ENCODE measurements around the gene GKAP1.

Gene GKAP1

GRCh38 chr9:83699615-83700014 is 118.0 kb downstream of the GKAP1 start:
- TF ChIP-seq CTCF (IDR thresholded peaks at IDR 0.05; ENCODE audit: borderline replicate concordance, extremely low read depth, low read length, poor library complexity, severe bottlenecking): no peak
- no peak for TF ChIP-seq EZH2 (IDR thresholded peaks at IDR 0.05; ENCODE audit: borderline replicate concordance, low read depth, low read length, severe bottlenecking)
- no peaks in the 10 kb centered on the region for H3K36me3 ChIP-seq (ENCODE audit: insufficient read depth, low read length)
- ATAC-seq (ENCODE audit: insufficient read depth, low read depth) (no peak), DNase-seq (no peak)
- H3K4me3 ChIP-seq (ENCODE audit: low read depth in 1 of 2, low read length in 2 of 2): no peak overlapping the region
- H2AFZ ChIP-seq (ENCODE audit: low read depth, low read length): no peak overlapping the region
- no peak overlapping the region for H3K9ac ChIP-seq (ENCODE audit: low read depth, low read length)
- peaks cover 15% of the 10 kb centered on the region; the same call in 1 of the 2 replicates for H3K4me1 ChIP-seq (ENCODE audit: insufficient read depth, low read length)
- H3K79me2 ChIP-seq (ENCODE audit: insufficient read depth, low read length): peaks cover 100% of the 10 kb centered on the region
- H3K9me3 ChIP-seq (ENCODE audit: insufficient read depth, low read length, severe bottlenecking): no peaks in the 10 kb centered on the region
- peaks cover 86% of the 10 kb centered on the region for H4K20me1 ChIP-seq (ENCODE audit: insufficient read depth, low read length)
- H3K4me2 ChIP-seq (ENCODE audit: insufficient read depth, low read length): no peak overlapping the region
- no peak overlapping the region for H3K27ac ChIP-seq (ENCODE audit: low read length)
- H3K27me3 ChIP-seq (ENCODE audit: insufficient read depth, low read length, poor library complexity): no peaks in the 10 kb centered on the region

DNA sequence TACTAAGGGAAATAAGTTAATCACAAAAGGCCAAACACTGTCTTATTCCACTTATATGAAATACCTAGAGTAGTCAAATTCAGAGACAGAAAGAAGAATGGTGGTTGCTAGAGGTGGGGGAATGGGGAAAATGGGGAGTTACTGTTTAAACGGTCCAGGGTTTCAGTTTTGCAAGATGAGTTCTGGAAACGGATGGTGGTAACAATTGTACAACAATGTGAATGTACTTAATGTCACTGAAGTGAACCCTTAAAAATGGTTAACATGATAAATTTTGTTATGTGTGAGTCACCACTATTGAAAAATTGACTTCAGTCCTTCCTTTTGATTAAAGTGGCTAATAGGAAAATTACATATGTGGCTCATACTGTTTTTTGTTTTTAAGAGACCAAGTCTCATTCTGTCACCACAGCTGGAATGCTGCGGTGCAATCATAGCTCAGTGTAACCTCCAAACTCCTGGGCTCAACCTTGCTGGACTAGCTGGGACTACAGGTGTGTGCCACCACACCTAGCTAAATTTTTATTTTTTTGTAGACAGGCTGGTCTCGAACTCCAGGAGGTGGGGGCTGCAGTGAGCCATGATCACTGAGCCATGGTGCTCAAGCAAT is 118.5 kb downstream of the GKAP1 start:
- no peak for DNase-seq
- Histone ChIP-seq H3K4me1 (ENCODE audit: insufficient read depth, low read length) (peaks cover 10% of the 10 kb centered on the region; the same call in 1 of the 2 replicates), H3K4me2 (ENCODE audit: insufficient read depth, low read length) (no peak overlapping the region), H3K79me2 (ENCODE audit: insufficient read depth, low read length) (peaks cover 100% of the 10 kb centered on the region), H3K27me3 (ENCODE audit: insufficient read depth, low read length, poor library complexity) (no peaks in the 10 kb centered on the region), H4K20me1 (ENCODE audit: insufficient read depth, low read length) (peaks cover 86% of the 10 kb centered on the region), H3K36me3 (ENCODE audit: insufficient read depth, low read length) (no peaks in the 10 kb centered on the region), H3K9me3 (ENCODE audit: insufficient read depth, low read length, severe bottlenecking) (no peaks in the 10 kb centered on the region), H2AFZ (ENCODE audit: low read depth, low read length) (no peak overlapping the region), H3K4me3 (ENCODE audit: low read depth in 1 of 2, low read length in 2 of 2) (no peak overlapping the region), H3K9ac (ENCODE audit: low read depth, low read length) (no peak overlapping the region), H3K27ac (ENCODE audit: low read length) (no peak overlapping the region)
- ATAC-seq (ENCODE audit: insufficient read depth, low read depth): no peak
- TF ChIP-seq EZH2 (IDR thresholded peaks at IDR 0.05; ENCODE audit: borderline replicate concordance, low read depth, low read length, severe bottlenecking) (no peak), CTCF (IDR thresholded peaks at IDR 0.05; ENCODE audit: borderline replicate concordance, extremely low read depth, low read length, poor library complexity, severe bottlenecking) (no peak)

DNA sequence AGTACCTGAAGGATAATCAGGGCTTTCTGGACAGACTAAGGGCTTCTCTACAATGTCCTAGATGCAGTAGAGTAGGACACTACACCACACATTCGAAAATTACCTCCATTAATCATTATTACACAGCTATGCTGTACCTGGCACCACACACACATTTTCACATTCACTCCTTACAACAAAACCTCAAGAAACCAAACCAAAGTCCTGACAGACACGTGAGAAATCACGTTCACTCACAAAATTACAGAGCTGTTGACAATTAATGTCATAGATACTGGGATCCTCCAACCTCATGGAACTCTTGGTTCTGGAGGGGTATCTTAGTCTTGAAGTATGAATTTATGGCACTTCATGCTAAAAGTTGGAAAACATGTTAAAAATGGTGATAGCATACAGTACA is 126.1 kb downstream of the GKAP1 start:
- Histone ChIP-seq H4K20me1 (ENCODE audit: insufficient read depth, low read length) (peaks cover 84% of the 10 kb centered on the region), H3K9ac (ENCODE audit: low read depth, low read length) (no peak overlapping the region; the same call in 1 of the 2 replicates), H2AFZ (ENCODE audit: low read depth, low read length) (no peak overlapping the region), H3K36me3 (ENCODE audit: insufficient read depth, low read length) (0 out of 2 replicates have a peak, but pooled peaks cover 3% of the 10 kb centered on the region), H3K4me2 (ENCODE audit: insufficient read depth, low read length) (no peak overlapping the region), H3K27me3 (ENCODE audit: insufficient read depth, low read length, poor library complexity) (no peaks in the 10 kb centered on the region), H3K27ac (ENCODE audit: low read length) (no peak overlapping the region), H3K9me3 (ENCODE audit: insufficient read depth, low read length, severe bottlenecking) (no peaks in the 10 kb centered on the region), H3K4me1 (ENCODE audit: insufficient read depth, low read length) (no peaks in the 10 kb centered on the region), H3K4me3 (ENCODE audit: low read depth in 1 of 2, low read length in 2 of 2) (no peak overlapping the region), H3K79me2 (ENCODE audit: insufficient read depth, low read length) (peaks cover 99% of the 10 kb centered on the region)
- no peak for DNase-seq
- TF ChIP-seq EZH2 (IDR thresholded peaks at IDR 0.05; ENCODE audit: borderline replicate concordance, low read depth, low read length, severe bottlenecking) (no peak), CTCF (IDR thresholded peaks at IDR 0.05; ENCODE audit: borderline replicate concordance, extremely low read depth, low read length, poor library complexity, severe bottlenecking) (no peak)
- no peak for ATAC-seq (ENCODE audit: insufficient read depth, low read depth)
